Ovary (tissue), 9 donors: Measurements from ENCODE around the gene ARPC1A. TPM values are rescaled to one million over a fixed set of nuclear protein-coding genes. Genes with fewer than 3 reads are reported as not detected.
"Not testable (repeated sequence)": the region's sequence is repeated elsewhere in the genome, so short reads cannot be mapped to it uniquely, and the experiment has no call there.

ENCODE experiments used
- DNase-seq, 5 donors: peaks; one replicate each; pipeline ENCODE4 v3.0.0-alpha.2; 2019 to 2020
- H3K27ac ChIP-seq, 2 donors: fragments of 200-600 bp; one replicate each; pipeline versions ENCODE4 v1.5.1 to v1.8.0; 2019 to 2022
- H3K27me3 ChIP-seq: fragments of 200-600 bp; one replicate; pipeline ENCODE4 v1.8.0; 2022
- H3K36me3 ChIP-seq: fragments of 200-600 bp; sonication (generic); one replicate; pipeline ENCODE4 v1.5.1; 2019
- H3K4me1 ChIP-seq: one replicate; pipeline ENCODE4 v1.8.1; 2013; ENCODE audit warnings: mild to moderate bottlenecking, moderate library complexity; ENCODE audit not compliant: insufficient read depth
- H3K4me3 ChIP-seq: fragments of 200-600 bp; sonication (generic); one replicate; pipeline ENCODE4 v1.5.1; 2017
- H3K9me3 ChIP-seq, 2 donors: fragments of 200-600 bp in 1 of 2; sonication (generic) in 1 of 2; one replicate each; pipeline versions ENCODE4 v1.5.1 to v1.8.1; 2013 to 2019; ENCODE audit warnings: mild to moderate bottlenecking in 1 of 2, moderate library complexity in 1 of 2
- CTCF ChIP-seq, 3 donors: fragments of 450-650 bp in 2 of 3; fragments of 200-600 bp in 1 of 3; IDR thresholded peaks; one replicate each; pipeline versions ENCODE4 v1.5.1 to v1.8.0; 2016 to 2022; ENCODE audit warnings: antibody characterized with exemption in 3 of 3, mild to moderate bottlenecking in 1 of 3
- EP300 ChIP-seq: sonication (generic); formaldehyde crosslinking; IDR thresholded peaks from one replicate; pipeline ENCODE4 v1.6.1; 2017; ENCODE audit warnings: antibody characterized with exemption
- POLR2A ChIP-seq: fragments of 450-650 bp; IDR thresholded peaks from one replicate; pipeline ENCODE4 v1.6.1; 2017; ENCODE audit warnings: antibody characterized with exemption, mild to moderate bottlenecking, moderate library complexity
- WGBS, 3 donors: extraction: QIAGEN DNeasy Blood & Tissue Kit in 1 of 3; methylation state at CpG; one replicate each; pipeline versions ENCODE4 v1.1.5 to v1.1.7; 2013 to 2017; 5-methylcytosine and 5-hydroxymethylcytosine counted together
- intact Hi-C, 4 donors: fragments of 100-400 bp; cut with DNase I; formaldehyde crosslinking; loops; one replicate each; pipeline versions ENCODE4 v1.11.0 to v1.15.1; 2022 to 2023
- polyA plus RNA-seq, 2 donors: library from polyadenylated mRNA; stranded (reverse); fragments of 200-250 nt in 1 of 2; fragments of 350-450 nt in 1 of 2; fragmentation: Illumina TruSeq in 1 of 2; extraction: RNeasy Lipid Tissue Mini Kit (QIAGEN cat#74804) in 1 of 2; gene quantifications; one replicate each; pipeline ENCODE4 v1.2.3, GENCODE V29; 2013 to 2014
- total RNA-seq, 7 donors: library from RNA; depleted of rRNA in 2 of 7; stranded (reverse); fragments of >200 nt in 2 of 7; fragmentation: NEBNext Ultra II Directional in 3 of 7; extraction: Animal tissue kit (Norgen Biotek cat#: 25700) in 3 of 7; gene quantifications; one replicate each; pipeline versions ENCODE4 v1.1.0 to v1.2.4, GENCODE V29; 2016 to 2023
- donor health status: DM: no; HTN: no; CAD: no; lungs with moderate emphysema.
- donor health status: DM: no; HTN: no; CAD: no.
- donor health status: Bipolar disorder and iron deficiency.
- donor health status: DM: yes; HTN: yes; CAD: no.
- donor health status: DM: no; HTN: no; CAD: no.
- donor health status: DM: yes; HTN: yes; CAD: no.

Gene ARPC1A
- total and polyA plus RNA-seq, 9 donors: 83.7 to 138 (median 112) TPM

- Histone ChIP-seq H3K4me1 (peaks cover 8% of the 10 kb centered on the region), H3K36me3 (no peaks in the 10 kb centered on the region), H3K9me3 (no peaks in the 10 kb centered on the region), H3K27me3 (no peaks in the 10 kb centered on the region), H3K4me3 (peak overlapping the region; percentile 100), H3K27ac (no peak overlapping the region)
- DNase-seq: no peak
- TF ChIP-seq POLR2A (no peak), CTCF (IDR thresholded peaks at IDR 0.05) (no peak), EP300 (no peak)
- intact Hi-C loops: loop anchor here in 1 of 4 donors (10.0 kb wide), 1 partner anchor 145 kb away; the partner anchor contains the start of genes FAM200A and ZNF655
- WGBS, 3 donors: 23 to 37% (median 28%) methylated on average over 3 of the region's 3 CpGs
Observed at GRCh38 chr7:99409806-99410205, 84.1 kb downstream of the ARPC1A start.

- Histone ChIP-seq H3K36me3 (no peaks in the 10 kb centered on the region), H3K27me3 (no peaks in the 10 kb centered on the region), H3K4me3 (no peak overlapping the region), H3K4me1 (peaks cover 8% of the 10 kb centered on the region), H3K27ac (no peak overlapping the region), H3K9me3 (no peaks in the 10 kb centered on the region)
- 92 to 98% (median 93%) methylated on average over 2 of the region's 2 CpGs for WGBS, 3 donors
- no peak for DNase-seq
- TF ChIP-seq POLR2A (no peak), CTCF (IDR thresholded peaks at IDR 0.05) (no peak), EP300 (no peak)
- intact Hi-C loops: no loop called here
Observed at GRCh38 chr7:99410635-99411034, 84.9 kb downstream of the ARPC1A start.

GRCh38 chr7:99415513-99416127, 89.9 kb downstream of the ARPC1A start:
- H3K4me3 ChIP-seq, H3K27me3 ChIP-seq, H3K9me3 ChIP-seq, intact Hi-C loops, H3K4me1 ChIP-seq, H3K36me3 ChIP-seq, H3K27ac ChIP-seq: not testable (repeated sequence)
- 45 to 48% (median 46%) methylated on average over 17 of the region's 17 CpGs for WGBS, 3 donors
- DNase-seq: peak; percentile 58 to 80 (median 67)
- TF ChIP-seq CTCF (IDR thresholded peaks at IDR 0.05): peak in 1 of 3 donors; percentile 36

Other genes starting within 250 kb of the ARPC1A start
- 10 to 100 TPM; 21.9 to 40.3 (median 29.2) TPM for gene SMURF1, start 181.8 kb upstream of the ARPC1A start, total RNA-seq
- 10 to 100 TPM; 15.1 to 22.9 TPM for gene SMURF1, start 181.8 kb upstream of the ARPC1A start, polyA plus RNA-seq
- gene KPNA7, start 117.8 kb upstream of the ARPC1A start, total RNA-seq: not detected
- gene KPNA7, start 117.8 kb upstream of the ARPC1A start, polyA plus RNA-seq: 1 to 10 TPM in 1 of 2 donors, under 1 TPM in 1; 0.10 to 1.1 TPM
- not detected for gene MYH16, start 53.1 kb upstream of the ARPC1A start, total RNA-seq
- not detected for gene MYH16, start 53.1 kb upstream of the ARPC1A start, polyA plus RNA-seq
- gene ARPC1B, start 48.8 kb downstream of the ARPC1A start, total RNA-seq: 10 to 100 TPM; 24.2 to 82.5 (median 42.9) TPM
- gene ARPC1B, start 48.8 kb downstream of the ARPC1A start, polyA plus RNA-seq: 10 to 100 TPM; 63.4 to 77.9 TPM
- gene PDAP1, start 82.7 kb downstream of the ARPC1A start, total RNA-seq: 10 to 100 TPM; 31.1 to 90.0 (median 83.9) TPM
- 100 to 1,000 TPM in 1 of 2 donors, 10 to 100 TPM in 1; 81.5 to 155 TPM for gene PDAP1, start 82.7 kb downstream of the ARPC1A start, polyA plus RNA-seq
- 10 to 100 TPM; 44.4 to 96.4 (median 53.4) TPM for gene BUD31, start 83.1 kb downstream of the ARPC1A start, total RNA-seq
- 100 to 1,000 TPM in 1 of 2 donors, 10 to 100 TPM in 1; 75.6 to 157 TPM for gene BUD31, start 83.1 kb downstream of the ARPC1A start, polyA plus RNA-seq
- gene PTCD1, start 112.9 kb downstream of the ARPC1A start, total RNA-seq: 1 to 10 TPM; 3.9 to 8.3 (median 7.3) TPM
- 1 to 10 TPM; 3.5 to 7.5 TPM for gene PTCD1, start 112.9 kb downstream of the ARPC1A start, polyA plus RNA-seq
- 10 to 100 TPM; 12.1 to 40.9 (median 32.9) TPM for gene CPSF4, start 113.0 kb downstream of the ARPC1A start, total RNA-seq
- 10 to 100 TPM; 10.7 to 36.4 TPM for gene CPSF4, start 113.0 kb downstream of the ARPC1A start, polyA plus RNA-seq
- gene ATP5MF, start 140.3 kb downstream of the ARPC1A start, total RNA-seq: 100 to 1,000 TPM; 122 to 415 (median 142) TPM
- 100 to 1,000 TPM; 418 to 456 TPM for gene ATP5MF, start 140.3 kb downstream of the ARPC1A start, polyA plus RNA-seq
- 10 to 100 TPM in 4 of 7 donors, 1 to 10 TPM in 3; 4.4 to 10.6 (median 10.1) TPM for gene ZNF789, start 147.0 kb downstream of the ARPC1A start, total RNA-seq
- gene ZNF789, start 147.0 kb downstream of the ARPC1A start, polyA plus RNA-seq: 10 to 100 TPM in 1 of 2 donors, 1 to 10 TPM in 1; 6.7 to 15.8 TPM
- gene ZNF394, start 174.4 kb downstream of the ARPC1A start, total RNA-seq: 10 to 100 TPM; 29.5 to 43.8 (median 36.7) TPM
- 10 to 100 TPM; 19.2 to 23.1 TPM for gene ZNF394, start 174.4 kb downstream of the ARPC1A start, polyA plus RNA-seq
- gene ZKSCAN5, start 178.8 kb downstream of the ARPC1A start, total RNA-seq: 10 to 100 TPM in 1 of 7 donors, 1 to 10 TPM in 6; 5.4 to 12.1 (median 8.6) TPM
- 10 to 100 TPM in 1 of 2 donors, 1 to 10 TPM in 1; 5.2 to 10.5 TPM for gene ZKSCAN5, start 178.8 kb downstream of the ARPC1A start, polyA plus RNA-seq
- gene FAM200A, start 226.2 kb downstream of the ARPC1A start, total RNA-seq: 10 to 100 TPM in 2 of 7 donors, 1 to 10 TPM in 5; 6.4 to 13.5 (median 9.0) TPM
- gene FAM200A, start 226.2 kb downstream of the ARPC1A start, polyA plus RNA-seq: 1 to 10 TPM; 7.5 to 8.9 TPM
- gene ZNF655, start 232.7 kb downstream of the ARPC1A start, total RNA-seq: 10 to 100 TPM; 48.7 to 68.5 (median 62.4) TPM
- gene ZNF655, start 232.7 kb downstream of the ARPC1A start, polyA plus RNA-seq: 10 to 100 TPM; 33.0 to 44.6 TPM